Mammary epithelial cell (primary cell): ENCODE measurements around the gene HHAT.

Experiments used
- CTCF ChIP-seq, 2 donors: IDR thresholded peaks in 1 of 2; conservative IDR thresholded peaks in 1 of 2; 2 replicates each; pipeline ENCODE4 v1.5.1; 2011 to 2012; ENCODE audit warnings: inconsistent platforms in 2 of 2, low read length in 2 of 2, mild to moderate bottlenecking in 2 of 2, control low read depth in 1 of 2, low read depth in 1 of 2; ENCODE audit not compliant: insufficient read depth in 1 of 2; ENCODE audit errors: extremely low read depth in 1 of 2
- EZH2 ChIP-seq: IDR thresholded peaks from 2 replicates; pipeline ENCODE4 v1.6.1; 2012; ENCODE audit warnings: low read length, inconsistent platforms, borderline replicate concordance

- no peak for TF ChIP-seq EZH2
- no peak for TF ChIP-seq CTCF (conservative IDR thresholded peaks at IDR 0.05 in 1 of 2, IDR thresholded peaks at IDR 0.05 in 1 of 2; ENCODE audit: extremely low read depth in 1 of 2, insufficient read depth in 1 of 2, low read depth in 1 of 2, low read length in 2 of 2)
Measured at GRCh38 chr1:210709701-210710100, 381.0 kb downstream of the HHAT start.
